Peyer's patch (tissue), 4 donors: ENCODE data around the gene TMX1. TPM values are rescaled to one million over a fixed set of nuclear protein-coding genes. Genes with fewer than 3 reads are reported as not detected.

Experiments
- DNase-seq, 3 donors: peaks; one replicate each; pipeline ENCODE4 v3.0.0-alpha.2; 2017 to 2019
- H3K27ac ChIP-seq, 4 donors: fragments of 200-600 bp; sonication (generic); one replicate each; pipeline ENCODE4 v1.5.1; 2016 to 2019
- H3K27me3 ChIP-seq, 2 donors: fragments of 200-600 bp; sonication (generic); one replicate each; pipeline ENCODE4 v1.5.1; 2019
- H3K36me3 ChIP-seq, 3 donors: fragments of 200-600 bp; sonication (generic); one replicate each; pipeline ENCODE4 v1.5.1; 2016 to 2019
- H3K4me1 ChIP-seq, 4 donors: fragments of 200-600 bp; sonication (generic); one replicate each; pipeline ENCODE4 v1.5.1; 2016 to 2019
- H3K4me3 ChIP-seq, 4 donors: fragments of 200-600 bp; sonication (generic); 1 replicate in 3 of 4; 2 replicates in 1 of 4; pipeline ENCODE4 v1.5.1; 2016 to 2019; ENCODE audit warnings: mild to moderate bottlenecking in 1 of 4
- H3K9me3 ChIP-seq, 4 donors: fragments of 200-600 bp; sonication (generic); one replicate each; pipeline ENCODE4 v1.5.1; 2016 to 2019; ENCODE audit warnings: mild to moderate bottlenecking in 1 of 4
- CTCF ChIP-seq, 6 experiments: fragments of 450-650 bp in 4 of 6; fragments of 200-600 bp in 2 of 6; sonication (generic) in 1 of 6; IDR thresholded peaks; one replicate each; pipeline ENCODE4 v1.5.1; 2017 to 2019; ENCODE audit warnings: antibody characterized with exemption in 6 of 6, mild to moderate bottlenecking in 3 of 6, moderate library complexity in 1 of 6
- POLR2A ChIP-seq, 2 donors: fragments of 450-650 bp; IDR thresholded peaks; one replicate each; pipeline ENCODE4 v1.5.1; 2017; ENCODE audit warnings: antibody characterized with exemption in 2 of 2, mild to moderate bottlenecking in 2 of 2, moderate library complexity in 2 of 2
- total RNA-seq, 4 donors: library from RNA; depleted of rRNA; stranded (reverse); fragments of >200 nt; gene quantifications; one replicate each; pipeline ENCODE4 v1.1.0, GENCODE V29; 2016

The TMX1 gene
- total RNA-seq, 4 donors from 2014 or later: 7.4 to 21.3 (median 16.1) TPM

- TF ChIP-seq POLR2A (IDR thresholded peaks at IDR 0.05) (no peak), CTCF (IDR thresholded peaks at IDR 0.05) (no peak)
- Histone ChIP-seq H3K27ac (no peak overlapping the region), H3K4me1 (no peaks in the 10 kb centered on the region), H3K4me3 (no peak overlapping the region), H3K36me3 (no peaks in the 10 kb centered on the region), H3K9me3 (no peaks in the 10 kb centered on the region), H3K27me3 (no peaks in the 10 kb centered on the region)
- no peak for DNase-seq
These were observed 11.2 kb upstream of the TMX1 start for GRCh38 chr14:51228890-51229289.

- no peaks in the 10 kb centered on the region for H3K27me3 ChIP-seq
- DNase-seq: no peak
- H3K4me1 ChIP-seq: no peaks in the 10 kb centered on the region
- H3K9me3 ChIP-seq: no peaks in the 10 kb centered on the region
- TF ChIP-seq POLR2A (IDR thresholded peaks at IDR 0.05): no peak
- TF ChIP-seq CTCF (IDR thresholded peaks at IDR 0.05): no peak
- no peak overlapping the region for H3K4me3 ChIP-seq
- no peak overlapping the region for H3K27ac ChIP-seq
- no peaks in the 10 kb centered on the region for H3K36me3 ChIP-seq
These were observed 3.7 kb upstream of the TMX1 start for GRCh38 chr14:51236314-51236713.

GRCh38 chr14:51240804-51241380 is 845 bp downstream of the TMX1 start:
- peak overlapping the region; percentile 68 to 91 (median 84) for H3K27ac ChIP-seq
- no peak for DNase-seq
- H3K9me3 ChIP-seq: no peaks in the 10 kb centered on the region
- H3K4me3 ChIP-seq: peak overlapping the region; percentile 60 to 94 (median 88)
- TF ChIP-seq CTCF (IDR thresholded peaks at IDR 0.05) (no peak), POLR2A (IDR thresholded peaks at IDR 0.05) (no peak)
- H3K27me3 ChIP-seq: no peaks in the 10 kb centered on the region
- H3K4me1 ChIP-seq: peaks cover 0 to 6% (median 0%) of the 10 kb centered on the region in 4 donors
- no peaks in the 10 kb centered on the region for H3K36me3 ChIP-seq

- Histone ChIP-seq H3K9me3 (no peaks in the 10 kb centered on the region), H3K4me3 (no peak overlapping the region), H3K4me1 (peaks cover 0 to 6% (median 0%) of the 10 kb centered on the region in 4 donors), H3K27me3 (no peaks in the 10 kb centered on the region), H3K27ac (no peak overlapping the region), H3K36me3 (peaks cover 0 to 5% (median 0%) of the 10 kb centered on the region in 3 donors)
- peak in 1 of 3 donors; percentile 30 for DNase-seq
- no peak for TF ChIP-seq POLR2A (IDR thresholded peaks at IDR 0.05)
- TF ChIP-seq CTCF (IDR thresholded peaks at IDR 0.05): no peak
These were observed 2.8 kb downstream of the TMX1 start for GRCh38 chr14:51242545-51243490.

GRCh38 chr14:51244591-51244990 is 4.5 kb downstream of the TMX1 start:
- Histone ChIP-seq H3K27me3 (no peaks in the 10 kb centered on the region), H3K4me3 (no peak overlapping the region), H3K36me3 (peaks cover 0 to 8% (median 0%) of the 10 kb centered on the region in 3 donors), H3K9me3 (no peaks in the 10 kb centered on the region), H3K27ac (no peak overlapping the region), H3K4me1 (peaks cover 0 to 6% (median 0%) of the 10 kb centered on the region in 4 donors)
- TF ChIP-seq CTCF (IDR thresholded peaks at IDR 0.05) (no peak), POLR2A (IDR thresholded peaks at IDR 0.05) (no peak)
- no peak for DNase-seq
